ENCODE results near the gene RHOBTB3.

DNA sequence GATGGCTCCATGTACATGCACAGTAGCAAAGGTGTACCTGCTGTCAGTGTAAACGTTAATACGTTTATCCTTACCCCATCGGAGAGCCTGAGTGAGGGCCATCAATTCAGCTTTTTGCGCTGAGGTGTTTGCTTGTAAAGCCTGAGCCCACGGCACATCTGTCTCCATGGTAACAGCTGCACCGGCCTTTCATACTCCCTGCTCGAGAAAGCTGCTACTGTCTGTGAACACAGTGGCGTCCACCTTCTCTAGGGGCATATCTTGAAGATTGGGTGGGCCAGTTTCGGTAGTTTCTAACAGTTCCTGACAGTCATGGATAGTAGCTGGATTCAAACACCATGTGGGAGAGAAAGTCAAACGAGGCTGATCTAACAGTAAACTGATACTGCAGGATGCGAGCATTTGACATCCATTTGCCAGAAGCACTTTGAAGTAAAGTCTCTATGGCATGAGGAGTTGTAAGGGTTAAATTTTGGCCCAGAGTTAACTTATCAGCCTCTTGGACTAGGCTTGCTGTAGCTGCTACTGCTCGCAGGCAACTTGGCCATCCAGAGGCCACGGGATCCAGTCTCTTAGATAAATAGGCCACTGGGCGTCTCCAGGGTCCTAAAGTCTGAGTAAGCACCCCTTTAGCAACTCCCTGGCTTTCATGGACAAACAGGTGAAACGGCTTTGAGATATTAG lies 21.0 kb upstream of the RHOBTB3 start:
- TF ChIP-seq, protein P1, sequence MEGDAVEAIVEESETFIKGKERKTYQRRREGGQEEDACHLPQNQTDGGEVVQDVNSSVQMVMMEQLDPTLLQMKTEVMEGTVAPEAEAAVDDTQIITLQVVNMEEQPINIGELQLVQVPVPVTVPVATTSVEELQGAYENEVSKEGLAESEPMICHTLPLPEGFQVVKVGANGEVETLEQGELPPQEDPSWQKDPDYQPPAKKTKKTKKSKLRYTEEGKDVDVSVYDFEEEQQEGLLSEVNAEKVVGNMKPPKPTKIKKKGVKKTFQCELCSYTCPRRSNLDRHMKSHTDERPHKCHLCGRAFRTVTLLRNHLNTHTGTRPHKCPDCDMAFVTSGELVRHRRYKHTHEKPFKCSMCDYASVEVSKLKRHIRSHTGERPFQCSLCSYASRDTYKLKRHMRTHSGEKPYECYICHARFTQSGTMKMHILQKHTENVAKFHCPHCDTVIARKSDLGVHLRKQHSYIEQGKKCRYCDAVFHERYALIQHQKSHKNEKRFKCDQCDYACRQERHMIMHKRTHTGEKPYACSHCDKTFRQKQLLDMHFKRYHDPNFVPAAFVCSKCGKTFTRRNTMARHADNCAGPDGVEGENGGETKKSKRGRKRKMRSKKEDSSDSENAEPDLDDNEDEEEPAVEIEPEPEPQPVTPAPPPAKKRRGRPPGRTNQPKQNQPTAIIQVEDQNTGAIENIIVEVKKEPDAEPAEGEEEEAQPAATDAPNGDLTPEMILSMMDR (IDR thresholded peaks at IDR 0.05) = no peak
- TF ChIP-seq POLR2A (IDR thresholded peaks at IDR 0.05) = no peak
